CD4-positive, CD25-positive, alpha-beta regulatory T cell (primary cell): ENCODE data around the gene SLC9A8. TPM values are rescaled to one million over a fixed set of nuclear protein-coding genes. Genes with fewer than 3 reads are reported as not detected.
A peak's percentile ranks its signal among the peaks of the same experiment; 100 is the strongest.
"Not testable (repeated sequence)": the region's sequence is repeated elsewhere in the genome, so short reads cannot be mapped to it uniquely, and the experiment has no call there.

ENCODE experiments used
- ATAC-seq, 2 donors: fragments of 150-1000 bp; cut with Tn5 transposase; one replicate each; pipeline ENCODE4 v1.10.0; 2021; ENCODE audit warnings: low read depth in 2 of 2, moderate number of reproducible peaks in 2 of 2, moderate library complexity in 1 of 2
- DNase-seq, 3 donors: peaks; one replicate each; pipeline versions ENCODE4 v3.0.0 to v3.0.0-alpha.2; 2012 to 2022; ENCODE audit warnings: mixed read lengths in 1 of 3
- H3K27ac ChIP-seq: one replicate; pipeline ENCODE4 v1.7.0; 2013; ENCODE audit warnings: mild to moderate bottlenecking, low read length; ENCODE audit not compliant: insufficient read depth, poor library complexity, severe bottlenecking
- H3K27me3 ChIP-seq: one replicate; pipeline ENCODE4 v1.7.0; 2013; ENCODE audit warnings: low read length; ENCODE audit not compliant: control insufficient read depth, insufficient read depth
- H3K36me3 ChIP-seq: one replicate; pipeline ENCODE4 v1.7.0; 2013; ENCODE audit warnings: mild to moderate bottlenecking, low read length, moderate library complexity; ENCODE audit not compliant: control insufficient read depth, insufficient read depth
- H3K4me1 ChIP-seq: 2 replicates; pipeline ENCODE4 v1.7.0; 2013; ENCODE audit warnings: mild to moderate bottlenecking, low read length; ENCODE audit not compliant: insufficient read depth, control insufficient read depth, poor library complexity, severe bottlenecking
- H3K4me3 ChIP-seq: one replicate; pipeline ENCODE4 v1.7.0; 2013; ENCODE audit warnings: low read depth, mild to moderate bottlenecking, low read length, moderate library complexity
- H3K9me3 ChIP-seq, 2 experiments: 1 replicate in 1 of 2; 2 replicates in 1 of 2; pipeline ENCODE4 v1.7.0; 2013; ENCODE audit warnings: low read length in 2 of 2, mild to moderate bottlenecking in 1 of 2, moderate library complexity in 1 of 2; ENCODE audit not compliant: control insufficient read depth in 2 of 2
- H3K27ac Mint-ChIP-seq, 3 donors: one replicate each; pipeline ENCODE4 v1.8.0; 2020 to 2022; ENCODE audit warnings: mild to moderate bottlenecking in 3 of 3, mixed read lengths in 3 of 3, moderate library complexity in 2 of 3
- H3K27me3 Mint-ChIP-seq: one replicate; pipeline ENCODE4 v1.8.0; 2022; ENCODE audit warnings: mild to moderate bottlenecking, mixed read lengths
- H3K36me3 Mint-ChIP-seq: one replicate; pipeline ENCODE4 v1.8.0; 2020; ENCODE audit warnings: mixed read lengths
- H3K4me1 Mint-ChIP-seq, 4 donors: one replicate each; pipeline ENCODE4 v1.8.0; 2020 to 2022; ENCODE audit warnings: mixed read lengths in 4 of 4, mild to moderate bottlenecking in 1 of 4
- H3K4me3 Mint-ChIP-seq, 4 donors: one replicate each; pipeline ENCODE4 v1.8.0; 2020 to 2022; ENCODE audit warnings: mild to moderate bottlenecking in 4 of 4, mixed read lengths in 4 of 4, moderate library complexity in 3 of 4
- H3K9me3 Mint-ChIP-seq, 7 donors: one replicate each; pipeline ENCODE4 v1.8.0; 2020 to 2022; ENCODE audit warnings: mixed read lengths in 7 of 7, mild to moderate bottlenecking in 3 of 7, moderate library complexity in 2 of 7
- polyA plus RNA-seq, 4 donors: library from polyadenylated mRNA; unstranded; fragments of 300-500 nt; fragmentation: Illumina TruSeq; gene quantifications; one replicate each; pipeline ENCODE4 v1.2.3, GENCODE V29; 2021
- total RNA-seq: library from RNA; stranded (reverse); gene quantifications from one replicate; pipeline ENCODE4 v1.2.3, GENCODE V29; 2022

Gene SLC9A8
- total and polyA plus RNA-seq, 5 donors from 2014 or later = 4.9 to 47.4 (median 7.0) TPM

DNA sequence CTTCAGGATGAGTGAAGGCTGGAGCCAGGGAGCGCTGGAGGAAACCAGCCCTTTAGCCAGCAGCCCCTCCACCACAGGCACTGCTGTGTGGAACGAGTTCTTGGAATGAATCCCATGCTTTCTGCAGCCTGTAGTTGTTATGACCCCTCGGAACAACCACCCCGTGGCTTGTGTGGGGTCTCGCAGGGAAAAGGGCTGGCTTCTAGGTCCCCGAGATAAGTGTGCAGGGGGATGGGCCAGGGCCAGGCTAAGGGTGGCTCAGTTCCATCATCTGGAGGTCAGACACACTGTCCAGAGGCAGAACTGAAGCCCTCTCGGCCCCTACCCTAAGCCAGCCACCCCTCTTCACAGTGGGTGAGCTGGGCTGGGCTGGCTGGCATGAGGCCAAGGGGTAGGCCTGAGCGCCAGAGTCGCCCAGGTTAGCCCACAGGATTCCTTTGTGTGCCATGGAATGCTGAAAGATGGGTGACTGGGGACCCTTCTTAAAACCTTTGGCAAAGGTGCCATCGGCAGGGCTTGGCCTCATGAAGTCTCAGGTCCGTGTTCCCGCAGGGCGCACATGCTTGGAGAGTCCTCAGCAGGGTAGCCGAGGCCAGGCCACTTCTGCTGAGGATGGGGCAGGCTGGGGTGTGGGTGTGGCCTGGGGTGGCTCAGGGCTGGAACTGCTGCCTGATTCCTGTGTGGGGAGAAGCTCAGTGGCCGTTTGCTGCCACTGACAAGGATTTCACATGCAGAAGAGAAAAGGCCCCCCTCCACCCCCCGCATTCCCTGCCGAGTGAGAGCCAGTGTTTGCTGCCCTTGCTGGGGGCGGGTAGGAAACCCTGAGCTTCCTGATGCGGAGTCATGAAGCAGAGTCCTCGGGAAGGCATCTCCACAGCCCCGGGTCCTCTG is 78.1 kb downstream of the SLC9A8 start:
- Histone ChIP-seq H3K9me3 (no peaks in the 10 kb centered on the region), H3K4me3 (no peak overlapping the region), H3K36me3 (peaks cover 30% of the 10 kb centered on the region), H3K4me1 (peaks cover 13% of the 10 kb centered on the region), H3K27me3 (no peaks in the 10 kb centered on the region), H3K27ac (no peak overlapping the region)
- Mint-ChIP-seq H3K36me3 (peaks cover 23% of the 10 kb centered on the region), H3K4me1 (peaks cover 8 to 21% (median 16%) of the 10 kb centered on the region in 4 donors), H3K27me3 (no peaks in the 10 kb centered on the region), H3K4me3 (no peak overlapping the region), H3K9me3 (no peaks in the 10 kb centered on the region), H3K27ac (no peak overlapping the region)
- no peak for DNase-seq
- no peak for ATAC-seq

DNA sequence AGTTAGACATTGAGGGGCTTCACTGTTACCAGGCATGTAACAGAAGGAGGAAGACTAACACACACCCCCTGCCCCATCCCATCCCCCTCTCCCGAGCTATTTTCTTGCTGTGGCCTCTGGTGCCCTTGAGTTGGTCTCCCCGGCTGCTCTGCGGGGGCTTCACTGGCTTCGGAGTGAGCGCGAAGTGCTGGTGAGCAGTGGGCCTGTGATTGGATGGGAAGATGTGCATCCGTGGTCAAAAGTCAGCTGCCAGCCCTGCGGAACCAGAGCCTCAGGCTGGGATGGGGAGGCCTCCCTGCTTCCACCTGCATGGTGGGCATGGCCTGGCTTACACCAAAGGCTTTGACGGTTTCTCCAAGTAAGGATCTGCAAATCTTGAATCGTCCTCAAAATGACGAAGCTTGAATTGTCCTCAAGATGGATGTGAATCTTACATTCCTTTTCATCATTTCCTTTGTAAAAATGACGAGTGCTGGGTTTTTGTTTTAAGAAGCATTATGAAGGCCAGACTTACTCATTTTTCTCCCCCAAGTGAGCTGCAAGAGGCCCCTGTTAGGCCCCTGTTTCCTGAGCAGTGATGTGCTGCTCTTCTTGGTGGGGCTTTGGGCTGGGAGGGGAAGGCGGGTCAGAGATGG is 79.0 kb downstream of the SLC9A8 start:
- Mint-ChIP-seq H3K36me3 (peaks cover 17% of the 10 kb centered on the region), H3K4me3 (no peak overlapping the region), H3K4me1 (peaks cover 8 to 21% (median 18%) of the 10 kb centered on the region in 4 donors), H3K9me3 (no peaks in the 10 kb centered on the region), H3K27ac (peak overlapping the region in 2 of 3 donors; percentile 46 to 49), H3K27me3 (no peaks in the 10 kb centered on the region)
- Histone ChIP-seq H3K4me1 (peaks cover 13% of the 10 kb centered on the region), H3K4me3 (no peak overlapping the region), H3K9me3 (no peaks in the 10 kb centered on the region), H3K36me3 (peaks cover 24% of the 10 kb centered on the region), H3K27ac (no peak overlapping the region), H3K27me3 (no peaks in the 10 kb centered on the region)
- DNase-seq (no peak), ATAC-seq (no peak)

DNA sequence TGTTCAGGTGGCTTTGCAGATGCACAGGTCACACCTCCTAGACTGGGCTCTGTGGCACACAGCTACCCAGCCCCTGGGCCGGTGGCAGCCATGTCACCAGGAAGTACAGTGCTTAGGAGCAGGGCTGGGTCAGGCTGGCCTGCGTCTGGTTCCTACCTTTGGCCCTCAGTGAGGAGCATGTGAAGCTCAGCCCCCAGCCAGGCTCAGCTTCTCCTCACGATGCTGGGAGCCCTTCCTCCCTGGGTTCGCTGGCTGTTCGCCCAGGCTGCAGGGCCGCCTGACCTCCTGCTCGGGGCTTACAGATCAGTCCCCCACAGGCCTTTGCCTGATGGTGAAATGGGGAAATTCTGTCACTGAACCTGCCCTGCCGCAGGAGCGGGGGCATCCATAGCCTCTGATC is 79.6 kb downstream of the SLC9A8 start:
- no peak for DNase-seq
- H3K27ac Mint-ChIP-seq = peak overlapping the region in 2 of 3 donors; percentile 55 to 88
- H3K9me3 ChIP-seq = no peaks in the 10 kb centered on the region
- H3K4me1 Mint-ChIP-seq = peaks cover 8 to 21% (median 20%) of the 10 kb centered on the region in 4 donors
- H3K36me3 ChIP-seq = peaks cover 19% of the 10 kb centered on the region
- no peak overlapping the region for H3K27ac ChIP-seq
- no peak overlapping the region for H3K4me3 ChIP-seq
- no peaks in the 10 kb centered on the region for H3K27me3 Mint-ChIP-seq
- H3K27me3 ChIP-seq = no peaks in the 10 kb centered on the region
- ATAC-seq = no peak
- H3K4me3 Mint-ChIP-seq = no peak overlapping the region
- H3K36me3 Mint-ChIP-seq = peaks cover 13% of the 10 kb centered on the region
- no peaks in the 10 kb centered on the region for H3K9me3 Mint-ChIP-seq
- H3K4me1 ChIP-seq = peaks cover 13% of the 10 kb centered on the region

DNA sequence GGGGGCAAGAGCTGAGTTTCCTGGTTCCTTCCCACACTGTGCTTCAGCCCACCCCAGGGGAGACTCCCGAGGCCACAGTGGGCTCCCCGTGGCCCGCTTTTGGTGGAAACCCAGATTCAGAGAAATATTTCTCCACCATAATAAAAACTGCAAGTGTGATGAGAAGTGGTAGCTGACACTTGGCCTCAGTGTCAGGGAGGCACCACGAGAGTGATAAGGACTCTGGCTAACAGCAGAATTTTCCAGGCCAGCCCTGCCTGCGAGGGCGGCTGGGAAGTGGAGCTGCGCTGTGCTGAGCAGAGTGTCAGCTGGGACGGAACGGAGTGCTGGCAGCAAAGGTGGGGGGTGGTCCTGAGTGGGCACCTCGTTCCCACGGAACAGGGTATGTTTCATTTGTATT is 80.2 kb downstream of the SLC9A8 start:
- no peaks in the 10 kb centered on the region for H3K27me3 Mint-ChIP-seq
- peaks cover 14% of the 10 kb centered on the region for H3K36me3 ChIP-seq
- peaks cover 12% of the 10 kb centered on the region for H3K36me3 Mint-ChIP-seq
- no peak overlapping the region for H3K27ac ChIP-seq
- peaks cover 8 to 25% (median 20%) of the 10 kb centered on the region in 4 donors for H3K4me1 Mint-ChIP-seq
- H3K4me1 ChIP-seq = peaks cover 13% of the 10 kb centered on the region
- no peaks in the 10 kb centered on the region for H3K9me3 Mint-ChIP-seq
- peak overlapping the region; percentile 55 to 87 (median 82) for H3K27ac Mint-ChIP-seq
- H3K27me3 ChIP-seq = no peaks in the 10 kb centered on the region
- no peak for DNase-seq
- no peaks in the 10 kb centered on the region for H3K9me3 ChIP-seq
- ATAC-seq = no peak
- peak overlapping the region in 1 of 4 donors; percentile 8 for H3K4me3 Mint-ChIP-seq
- H3K4me3 ChIP-seq = no peak overlapping the region

DNA sequence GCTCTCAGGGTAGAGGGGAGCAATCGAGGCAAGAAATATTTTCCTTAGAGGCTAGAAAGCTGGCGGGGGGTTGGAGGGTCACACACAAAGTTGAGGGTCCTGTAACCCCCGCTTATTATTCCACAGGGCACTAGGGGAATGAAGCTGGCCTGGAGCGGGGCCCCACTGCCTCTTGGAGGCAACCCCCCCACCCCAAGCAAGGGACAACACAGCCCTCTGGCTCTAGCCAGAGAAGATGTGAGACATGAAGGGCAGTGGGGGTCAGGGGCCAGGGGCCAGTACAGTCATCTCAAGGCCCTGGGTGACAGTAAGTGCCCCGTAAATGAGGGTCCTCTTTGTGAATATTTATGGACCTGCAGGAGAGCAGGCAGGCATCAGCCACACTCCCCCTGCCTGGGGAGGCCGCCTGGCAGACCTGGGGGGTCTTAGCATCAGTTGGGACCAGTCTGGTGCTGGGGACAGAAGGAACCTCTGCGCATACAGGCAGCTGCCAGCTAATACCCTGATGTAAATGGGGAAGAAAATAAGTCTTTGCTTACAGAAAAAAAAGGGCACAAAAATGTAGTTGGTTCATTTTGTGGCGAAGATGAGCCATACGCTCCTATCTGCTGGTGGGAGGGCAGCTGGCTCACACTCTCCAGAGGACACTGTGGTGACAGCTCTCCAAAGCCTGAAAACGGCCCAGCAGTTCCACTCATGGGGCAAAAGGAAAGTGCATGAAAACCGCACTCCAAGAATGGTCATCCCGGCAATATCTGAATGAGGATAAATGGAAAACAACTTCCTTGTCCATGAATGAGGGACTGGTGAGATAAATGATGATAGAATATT is 80.8 kb downstream of the SLC9A8 start:
- H3K4me3 ChIP-seq = peak overlapping the region; percentile 65

DNA sequence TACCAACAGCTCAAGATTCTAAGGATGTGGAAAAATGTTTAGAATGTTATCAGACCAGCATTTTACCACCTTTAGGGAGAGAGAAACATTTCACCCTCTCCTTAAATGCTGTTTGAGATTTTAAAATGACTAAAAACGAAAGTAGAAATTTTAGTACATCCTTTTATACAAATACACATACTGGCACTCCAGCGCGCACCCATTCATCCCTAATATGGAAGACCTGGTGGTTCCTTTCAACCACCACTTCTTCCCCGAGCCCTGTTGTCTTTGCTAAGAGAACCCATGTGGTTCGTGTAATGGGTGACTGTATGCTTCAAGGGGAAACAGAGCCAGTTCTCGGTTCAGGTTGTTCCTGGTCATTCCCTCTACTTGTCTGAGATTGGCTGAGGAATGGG is 81.4 kb downstream of the SLC9A8 start:
- Mint-ChIP-seq H3K4me3 (peak overlapping the region; percentile 36 to 49 (median 41)), H3K27me3 (no peaks in the 10 kb centered on the region), H3K36me3 (peaks cover 8% of the 10 kb centered on the region), H3K9me3 (no peaks in the 10 kb centered on the region), H3K27ac (peak overlapping the region; percentile 45 to 82 (median 69)), H3K4me1 (peaks cover 8 to 22% (median 18%) of the 10 kb centered on the region in 4 donors)
- DNase-seq = peak in 1 of 3 donors; percentile 73
- H3K4me3 ChIP-seq = peak overlapping the region; percentile 65
- no peaks in the 10 kb centered on the region for H3K27me3 ChIP-seq
- H3K9me3 ChIP-seq = no peaks in the 10 kb centered on the region
- ATAC-seq = no peak
- peaks cover 13% of the 10 kb centered on the region for H3K4me1 ChIP-seq
- peaks cover 7% of the 10 kb centered on the region for H3K36me3 ChIP-seq
- no peak overlapping the region for H3K27ac ChIP-seq

More for the DNA sequence above, 80.8 kb downstream of the SLC9A8 start:
- peaks cover 7% of the 10 kb centered on the region for H3K36me3 ChIP-seq
- no peaks in the 10 kb centered on the region for H3K27me3 Mint-ChIP-seq
- no peak overlapping the region for H3K27ac ChIP-seq
- no peaks in the 10 kb centered on the region for H3K9me3 ChIP-seq
- H3K27ac Mint-ChIP-seq = peak overlapping the region; percentile 69 to 87 (median 82)
- H3K9me3 Mint-ChIP-seq = no peaks in the 10 kb centered on the region
- peaks cover 11% of the 10 kb centered on the region for H3K36me3 Mint-ChIP-seq
- peak overlapping the region; percentile 36 to 49 (median 41) for H3K4me3 Mint-ChIP-seq
- peaks cover 13% of the 10 kb centered on the region for H3K4me1 ChIP-seq
- DNase-seq (peak in 1 of 3 donors; percentile 11), ATAC-seq (peak in 1 of 2 donors; percentile 35)
- H3K4me1 Mint-ChIP-seq = peaks cover 8 to 24% (median 19%) of the 10 kb centered on the region in 4 donors
- no peaks in the 10 kb centered on the region for H3K27me3 ChIP-seq

DNA sequence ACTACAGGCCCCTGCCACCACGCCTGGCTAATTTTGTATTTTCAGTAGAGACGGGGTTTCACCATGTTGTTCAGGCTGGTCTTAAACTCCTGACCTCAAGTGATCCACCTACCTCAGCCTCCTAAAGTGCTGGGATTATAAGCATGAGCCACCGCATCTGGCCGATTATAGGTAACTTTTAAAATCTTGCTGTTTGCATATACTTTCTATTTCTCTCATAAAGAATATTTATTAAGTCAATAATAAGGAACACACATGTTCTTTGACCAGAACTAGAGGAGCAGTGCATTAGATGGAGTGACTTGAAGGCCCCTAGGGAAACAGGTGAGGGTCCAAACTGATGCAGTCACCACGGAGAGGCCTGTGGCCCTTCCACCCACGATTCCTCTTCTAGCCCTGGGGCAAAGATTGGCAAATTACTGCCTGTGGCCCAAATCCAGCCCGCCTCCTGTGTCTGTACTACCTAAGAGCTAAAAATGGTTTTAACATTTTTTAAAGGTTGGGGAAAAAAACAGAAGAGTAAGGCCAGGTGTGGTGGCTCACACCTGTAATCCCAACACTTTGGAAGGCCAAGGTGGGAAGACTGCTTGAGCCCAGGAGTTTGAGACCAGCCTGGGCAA is 83.0 kb downstream of the SLC9A8 start:
- H3K27ac ChIP-seq, H3K27me3 Mint-ChIP-seq, DNase-seq, H3K27ac Mint-ChIP-seq, H3K27me3 ChIP-seq, H3K9me3 Mint-ChIP-seq, H3K36me3 ChIP-seq, H3K9me3 ChIP-seq, H3K4me3 Mint-ChIP-seq, H3K36me3 Mint-ChIP-seq, ATAC-seq, H3K4me3 ChIP-seq: not testable (repeated sequence)
- H3K4me1 ChIP-seq = peaks cover 13% of the 10 kb centered on the region
- peaks cover 8 to 24% (median 18%) of the 10 kb centered on the region in 4 donors for H3K4me1 Mint-ChIP-seq
